ENCODE results near the gene TYMS. TPM values are rescaled to one million over a fixed set of nuclear protein-coding genes. Genes with fewer than 3 reads are reported as not detected.

The TYMS gene
- total and polyA plus RNA-seq, 3 donors from 2014 or later = 22.7 to 136 (median 24.4) TPM

- no peak for DNase-seq
- TF ChIP-seq POLR2A (IDR thresholded peaks at IDR 0.05) (no peak), CTCF (IDR thresholded peaks at IDR 0.05) (no peak)
- Histone ChIP-seq H3K27me3 (no peaks in the 10 kb centered on the region), H3K4me1 (no peaks in the 10 kb centered on the region), H3K27ac (no peak overlapping the region), H3K4me3 (no peak overlapping the region), H3K9me3 (no peaks in the 10 kb centered on the region), H3K36me3 (ENCODE audit: low read depth, missing control alignments) (no peaks in the 10 kb centered on the region)
- intact Hi-C loops (cut with DNase I; ENCODE audit: low total_unique reads) = no loop called here
- 80 to 86% methylated on average over 4 of the region's 4 CpGs for WGBS, 2 donors
Measured at GRCh38 chr18:662197-662596, 4.7 kb downstream of the TYMS start.

- H3K9me3 ChIP-seq = no peaks in the 10 kb centered on the region
- H3K27ac ChIP-seq = no peak overlapping the region
- 70 to 86% methylated on average over 5 to 8 of the region's 8 CpGs for WGBS, 2 donors
- H3K4me3 ChIP-seq = no peak overlapping the region
- H3K36me3 ChIP-seq (ENCODE audit: low read depth, missing control alignments) = no peaks in the 10 kb centered on the region
- H3K4me1 ChIP-seq = no peaks in the 10 kb centered on the region
- no peak for DNase-seq
- H3K27me3 ChIP-seq = no peaks in the 10 kb centered on the region
- TF ChIP-seq CTCF (IDR thresholded peaks at IDR 0.05) (no peak), POLR2A (IDR thresholded peaks at IDR 0.05) (no peak)
- intact Hi-C loops (cut with DNase I; ENCODE audit: low total_unique reads) = no loop called here
Measured at GRCh38 chr18:666177-666576, 8.7 kb downstream of the TYMS start.

- no peaks in the 10 kb centered on the region for H3K4me1 ChIP-seq
- no peak overlapping the region for H3K27ac ChIP-seq
- DNase-seq = no peak
- WGBS, 2 donors = 87 to 93% methylated on average over 3 of the region's 3 CpGs
- no peak overlapping the region for H3K4me3 ChIP-seq
- no peaks in the 10 kb centered on the region for H3K36me3 ChIP-seq (ENCODE audit: low read depth, missing control alignments)
- intact Hi-C loops (cut with DNase I; ENCODE audit: low total_unique reads) = no loop called here
- H3K27me3 ChIP-seq = no peaks in the 10 kb centered on the region
- H3K9me3 ChIP-seq = no peaks in the 10 kb centered on the region
- TF ChIP-seq POLR2A (IDR thresholded peaks at IDR 0.05) (no peak), CTCF (IDR thresholded peaks at IDR 0.05) (no peak)
Measured at GRCh38 chr18:666628-667027, 9.2 kb downstream of the TYMS start.

GRCh38 chr18:668260-668659, 10.8 kb downstream of the TYMS start:
- no peak for TF ChIP-seq POLR2A (IDR thresholded peaks at IDR 0.05)
- no peak for TF ChIP-seq CTCF (IDR thresholded peaks at IDR 0.05)
- no peak for DNase-seq
- H3K36me3 ChIP-seq (ENCODE audit: low read depth, missing control alignments) = no peaks in the 10 kb centered on the region
- no peaks in the 10 kb centered on the region for H3K4me1 ChIP-seq
- intact Hi-C loops (cut with DNase I; ENCODE audit: low total_unique reads) = no loop called here
- 64 to 78% methylated on average over 1 of the region's 1 CpG for WGBS, 2 donors
- no peaks in the 10 kb centered on the region for H3K9me3 ChIP-seq
- H3K27ac ChIP-seq = no peak overlapping the region
- H3K27me3 ChIP-seq = no peaks in the 10 kb centered on the region
- H3K4me3 ChIP-seq = no peak overlapping the region

- Histone ChIP-seq H3K4me3 (no peak overlapping the region), H3K27me3 (no peaks in the 10 kb centered on the region), H3K36me3 (ENCODE audit: low read depth, missing control alignments) (no peaks in the 10 kb centered on the region), H3K27ac (no peak overlapping the region), H3K9me3 (no peaks in the 10 kb centered on the region), H3K4me1 (peaks cover 3% of the 10 kb centered on the region)
- TF ChIP-seq POLR2A (IDR thresholded peaks at IDR 0.05) = no peak
- TF ChIP-seq CTCF (IDR thresholded peaks at IDR 0.05) = no peak
- intact Hi-C loops (cut with DNase I; ENCODE audit: low total_unique reads) = no loop called here
- WGBS, 2 donors = 93 to 95% methylated on average over 8 of the region's 8 CpGs
- DNase-seq = no peak
Measured at GRCh38 chr18:669077-669476, 11.6 kb downstream of the TYMS start.
